GM12892 (cell line): ENCODE data around the gene GNG13.
"Not testable (repeated sequence)": the region's sequence is repeated elsewhere in the genome, so short reads cannot be mapped to it uniquely, and the experiment has no call there.

Source experiments
- DNase-seq: peaks from one replicate; pipeline ENCODE4 v3.0.0; 2011; ENCODE audit not compliant: insufficient read length
- FAIRE-seq: peaks from 2 replicates; lab custom pipeline; 2011; peaks lifted over from hg19 to GRCh38; lab: Jason Lieb, UNC
- POLR2A ChIP-seq: IDR thresholded peaks from 2 replicates; pipeline ENCODE4 v1.6.1; 2011; ENCODE audit warnings: low read depth, low read length, control low read depth
- POLR2AphosphoS5 ChIP-seq: IDR thresholded peaks from 2 replicates; pipeline ENCODE4 v1.6.1; 2011; ENCODE audit warnings: low read depth, low read length, control low read depth
- TAF1 ChIP-seq: IDR thresholded peaks from 2 replicates; pipeline ENCODE4 v1.6.1; 2011; ENCODE audit warnings: low read depth, mild to moderate bottlenecking, control low read depth, low read length, borderline replicate concordance

The GNG13 gene

GRCh38 chr16:841455-842060, 41.0 kb upstream of the GNG13 start:
- TF ChIP-seq POLR2A (no peak), TAF1 (no peak), POLR2AphosphoS5 (no peak)
- no peak for FAIRE-seq
- no peak for DNase-seq

GRCh38 chr16:840561-841454, 40.3 kb upstream of the GNG13 start:
- FAIRE-seq (no peak), DNase-seq (no peak)
- TF ChIP-seq POLR2A (no peak), POLR2AphosphoS5 (no peak), TAF1 (no peak)

- TF ChIP-seq POLR2A, result no peak
- TF ChIP-seq TAF1, result no peak
- no peak for TF ChIP-seq POLR2AphosphoS5
- FAIRE-seq, result no peak
Measured at GRCh38 chr16:839643-840408, 39.3 kb upstream of the GNG13 start.

GRCh38 chr16:838741-839140, 38.2 kb upstream of the GNG13 start:
- FAIRE-seq, result no peak
- TF ChIP-seq POLR2AphosphoS5 (no peak), TAF1 (no peak), POLR2A (no peak)
- DNase-seq, result no peak

More at GRCh38 chr16:839643-840408, 39.3 kb upstream of the GNG13 start:
- no peak for DNase-seq

- not testable (repeated sequence) for DNase-seq, FAIRE-seq
Measured at GRCh38 chr16:836822-837221, 36.3 kb upstream of the GNG13 start.

- TF ChIP-seq TAF1 (no peak), POLR2A (no peak), POLR2AphosphoS5 (no peak)
- FAIRE-seq (no peak), DNase-seq (no peak)
Measured at GRCh38 chr16:836221-836620, 35.7 kb upstream of the GNG13 start.

GRCh38 chr16:835373-835772, 34.8 kb upstream of the GNG13 start:
- DNase-seq (no peak), FAIRE-seq (no peak)
- no peak for TF ChIP-seq POLR2A
- no peak for TF ChIP-seq POLR2AphosphoS5

GRCh38 chr16:833411-833810, 32.9 kb upstream of the GNG13 start:
- TF ChIP-seq POLR2A (no peak), TAF1 (no peak), POLR2AphosphoS5 (no peak)
- DNase-seq (no peak), FAIRE-seq (no peak)

GRCh38 chr16:832652-833336, 32.3 kb upstream of the GNG13 start:
- DNase-seq (no peak), FAIRE-seq (no peak)
- TF ChIP-seq POLR2A, result no peak
- TF ChIP-seq TAF1, result no peak
- no peak for TF ChIP-seq POLR2AphosphoS5

GRCh38 chr16:831571-832413, 31.3 kb upstream of the GNG13 start:
- TF ChIP-seq TAF1 (no peak), POLR2AphosphoS5 (no peak), POLR2A (no peak)
- DNase-seq (no peak), FAIRE-seq (no peak)
